ENCODE measurements around the gene ATP6V1F.

Gene ATP6V1F

GRCh38 chr7:128849156-128849515 is 13.5 kb upstream of the ATP6V1F start:
- no peak for DNase-seq

DNA sequence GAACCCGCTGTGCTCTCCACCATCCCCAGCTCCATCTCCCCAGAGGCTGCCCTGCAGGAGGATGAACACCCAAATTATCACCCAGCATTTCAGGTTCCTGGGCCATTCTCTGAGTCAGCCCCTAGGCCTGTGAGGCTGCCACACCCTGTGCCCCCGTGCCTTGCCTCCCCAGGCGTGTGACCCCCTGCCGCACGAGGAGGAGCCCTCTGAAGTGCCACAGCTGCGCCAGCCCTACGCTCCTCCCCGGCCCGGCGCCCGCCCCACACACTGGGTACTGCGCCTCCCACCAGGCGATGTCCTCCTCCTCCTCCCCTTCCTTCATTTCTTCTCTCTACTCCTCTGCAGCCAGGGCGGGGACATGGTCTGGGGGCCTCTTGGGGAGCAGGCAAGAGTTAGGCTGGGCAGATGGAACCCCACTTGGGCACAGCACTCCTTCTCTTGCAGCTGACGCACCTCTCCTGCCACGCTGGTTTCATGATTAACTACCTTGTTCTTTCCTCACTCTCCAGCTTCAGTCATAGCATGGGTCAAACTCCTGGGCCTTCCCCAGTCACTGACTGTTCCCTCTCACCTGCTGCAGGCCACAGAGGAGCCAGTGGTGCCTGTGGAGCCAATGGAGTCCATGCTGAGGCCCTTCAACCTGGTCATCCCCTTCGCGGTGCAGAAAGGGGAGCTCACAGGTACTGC is 12.7 kb upstream of the ATP6V1F start:
- DNase-seq, result no peak

- DNase-seq, result no peak
Observed at GRCh38 chr7:128852537-128853254, 10.0 kb upstream of the ATP6V1F start.

DNA sequence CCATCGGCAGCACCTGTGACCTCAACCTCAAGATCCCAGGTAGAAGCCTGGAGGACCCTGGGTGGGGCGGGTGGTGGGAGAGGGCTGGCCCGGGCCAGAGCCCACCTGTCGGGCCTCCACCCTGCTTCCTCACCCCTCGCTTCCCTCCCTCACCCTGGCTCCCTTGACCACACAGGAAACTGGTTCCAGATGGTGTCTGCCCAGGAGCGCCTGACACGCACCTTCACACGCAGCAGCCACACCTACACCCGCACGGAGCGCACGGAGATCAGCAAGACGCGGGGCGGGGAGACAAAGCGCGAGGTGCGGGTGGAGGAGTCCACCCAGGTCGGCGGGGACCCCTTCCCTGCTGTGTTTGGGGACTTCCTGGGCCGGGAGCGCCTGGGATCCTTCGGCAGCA is 8.9 kb upstream of the ATP6V1F start:
- no peak for DNase-seq

DNA sequence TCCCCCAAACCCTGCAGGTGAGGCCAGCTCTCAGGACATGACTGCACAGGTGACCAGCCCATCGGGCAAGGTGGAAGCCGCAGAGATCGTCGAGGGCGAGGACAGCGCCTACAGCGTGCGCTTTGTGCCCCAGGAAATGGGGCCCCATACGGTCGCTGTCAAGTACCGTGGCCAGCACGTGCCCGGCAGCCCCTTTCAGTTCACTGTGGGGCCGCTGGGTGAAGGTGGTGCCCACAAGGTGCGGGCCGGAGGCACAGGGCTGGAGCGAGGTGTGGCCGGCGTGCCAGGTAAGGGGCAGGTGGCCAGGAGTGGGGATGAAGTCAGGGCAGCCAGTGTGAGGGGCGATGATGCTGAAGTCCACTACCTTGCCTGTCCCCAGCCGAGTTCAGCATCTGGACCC is 8.3 kb upstream of the ATP6V1F start:
- DNase-seq, result no peak

DNA sequence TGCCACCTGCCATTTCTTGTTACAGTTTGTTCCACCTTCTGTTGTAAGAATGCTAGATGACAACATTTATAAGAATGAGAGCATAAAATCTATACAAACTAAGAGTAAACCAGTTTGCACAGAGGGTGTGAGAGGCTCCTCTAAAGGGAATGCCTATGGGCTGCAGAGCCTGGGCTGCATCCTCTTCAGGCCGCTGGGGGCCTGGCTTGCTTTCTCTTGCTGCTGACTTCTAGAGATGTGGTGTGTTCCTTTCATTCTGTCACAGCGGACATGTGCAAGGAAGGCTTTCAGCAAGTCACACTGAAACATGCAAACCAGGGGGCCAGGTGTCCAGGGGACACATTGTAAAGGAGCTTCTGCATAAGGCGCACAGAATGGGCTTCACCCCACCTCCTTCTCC is 7.1 kb upstream of the ATP6V1F start:
- no peak for DNase-seq

GRCh38 chr7:128856001-128856718 is 6.5 kb upstream of the ATP6V1F start:
- no peak for DNase-seq

- no peak for DNase-seq
Observed at GRCh38 chr7:128858380-128859231, 4.0 kb upstream of the ATP6V1F start.

GRCh38 chr7:128859232-128860157 is 3.2 kb upstream of the ATP6V1F start:
- DNase-seq, result no peak

DNA sequence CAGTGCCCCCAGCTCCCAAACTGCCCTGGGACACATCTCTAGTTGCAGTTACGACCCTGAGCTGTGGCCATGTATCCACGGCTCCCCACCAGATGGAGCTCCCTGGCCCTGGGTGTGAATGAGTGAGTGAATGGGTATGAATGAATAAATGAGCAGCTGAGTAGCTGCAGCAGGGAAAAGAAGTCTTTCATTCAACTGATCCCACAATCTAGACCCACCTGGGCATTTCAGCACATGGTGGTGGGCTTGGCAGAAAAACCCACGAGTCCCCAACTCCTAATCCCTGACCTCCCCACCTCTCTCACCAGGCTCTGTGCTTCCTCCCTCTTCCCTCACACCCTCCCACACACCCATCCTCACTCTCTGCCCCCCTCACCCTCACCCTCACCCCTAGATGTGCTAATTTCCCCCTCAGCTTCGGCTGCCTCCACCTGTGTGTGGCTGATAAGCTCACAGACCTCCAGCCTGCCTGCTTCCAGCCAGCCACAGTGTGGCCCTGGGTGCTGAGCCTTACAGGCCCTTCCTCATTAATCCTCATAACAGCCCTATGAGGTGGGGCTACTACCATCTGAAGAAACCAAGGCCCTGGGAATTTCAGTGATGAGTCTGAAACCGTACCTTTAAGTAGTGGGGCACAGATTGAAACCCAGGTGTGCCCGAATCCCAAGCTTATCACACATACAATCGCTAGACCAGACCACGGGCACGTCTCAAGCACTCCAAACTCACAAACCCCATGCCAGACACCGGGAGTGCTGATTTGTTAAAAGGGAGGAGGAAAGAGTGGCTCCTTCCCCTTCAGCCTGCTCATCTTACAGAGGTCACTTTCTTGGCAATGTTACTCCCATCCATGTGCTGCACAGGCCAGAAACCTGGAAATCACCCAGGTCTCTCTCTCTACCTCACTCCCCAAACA is 2.2 kb upstream of the ATP6V1F start:
- DNase-seq, result peak; percentile 17

- no peak for DNase-seq
Observed at GRCh38 chr7:128861957-128862570, 592 bp upstream of the ATP6V1F start.

- peak; percentile 85 for DNase-seq
Observed at GRCh38 chr7:128863433-128863989, 855 bp downstream of the ATP6V1F start.

GRCh38 chr7:128865303-128865702 is 2.6 kb downstream of the ATP6V1F start:
- no peak for DNase-seq

DNA sequence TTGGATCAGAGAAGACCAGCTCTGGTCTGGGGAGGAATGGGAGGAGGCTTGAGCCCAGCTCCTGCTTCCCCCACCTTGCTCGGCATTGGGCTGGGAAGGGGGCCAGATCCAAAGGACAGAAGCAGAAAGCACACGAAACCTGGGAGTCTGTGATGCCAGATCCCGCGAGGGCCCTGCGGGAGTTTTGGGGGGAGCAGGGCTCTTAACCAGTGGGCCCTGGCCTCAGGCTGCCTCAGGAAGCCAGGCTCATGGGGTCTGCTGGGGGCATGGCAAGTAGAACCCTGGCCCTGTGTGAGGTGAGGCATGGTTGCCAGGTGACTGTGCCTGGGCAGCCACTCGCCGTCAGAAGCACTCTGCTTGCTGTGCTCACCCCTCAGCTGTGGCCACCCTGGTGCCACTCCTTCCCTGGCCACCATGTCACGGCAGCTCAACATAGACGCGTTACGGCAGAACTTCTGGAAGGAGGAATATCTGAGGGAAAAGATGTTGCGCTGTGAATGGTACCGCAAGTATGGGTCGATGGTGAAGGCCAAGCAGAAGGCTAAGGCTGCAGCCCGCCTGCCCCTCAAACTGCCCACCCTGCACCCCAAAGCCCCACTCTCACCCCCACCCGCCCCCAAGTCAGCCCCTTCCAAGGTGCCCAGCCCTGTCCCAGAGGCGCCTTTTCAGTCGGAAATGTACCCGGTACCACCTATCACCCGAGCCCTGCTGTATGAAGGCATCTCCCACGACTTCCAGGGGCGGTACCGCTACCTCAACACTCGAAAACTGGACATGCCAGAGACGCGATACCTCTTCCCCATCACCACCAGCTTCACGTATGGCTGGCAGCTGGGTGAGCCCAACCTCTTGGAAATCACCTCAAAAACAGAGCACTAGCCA is 3.6 kb downstream of the ATP6V1F start:
- no peak for DNase-seq

- DNase-seq, result no peak
Observed at GRCh38 chr7:128867241-128867640, 4.6 kb downstream of the ATP6V1F start.

DNA sequence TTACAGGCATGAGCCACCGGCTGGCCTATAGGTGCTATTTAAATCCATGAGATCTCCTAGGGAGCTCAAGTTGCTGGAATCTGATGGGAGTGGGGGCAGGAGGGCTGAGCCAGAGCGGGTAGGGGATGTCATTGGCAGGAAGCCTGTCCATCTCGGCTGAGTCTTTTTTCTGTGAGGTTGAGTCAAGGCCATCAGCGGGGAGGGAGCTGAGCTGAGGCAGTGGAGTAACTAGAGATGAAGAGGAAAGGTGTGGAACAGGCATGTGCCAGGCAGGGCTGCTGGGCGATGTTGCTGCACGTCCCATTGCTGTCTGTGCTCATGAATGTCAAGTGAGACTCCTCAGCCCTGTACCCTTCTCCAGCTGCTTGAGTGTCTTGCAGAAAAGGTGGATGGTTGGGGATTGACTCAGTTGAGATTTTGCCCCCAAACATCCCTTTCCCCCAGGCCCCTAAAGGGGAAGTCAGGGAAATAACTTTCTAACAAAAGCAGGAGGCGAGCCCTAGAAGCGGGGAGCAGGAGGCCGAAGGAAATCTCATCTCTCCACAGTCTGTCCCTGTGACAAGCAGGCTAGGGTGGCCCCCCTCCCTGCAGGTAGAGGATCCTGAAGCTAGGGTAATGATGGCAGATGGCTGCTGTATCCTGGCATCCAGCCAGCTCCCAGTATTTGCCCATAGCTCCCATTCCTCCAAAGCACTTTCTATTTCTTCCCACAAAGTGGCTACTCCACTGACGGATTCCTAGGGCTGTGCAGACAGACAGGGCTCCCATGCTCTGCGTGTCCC is 5.4 kb downstream of the ATP6V1F start:
- peak; percentile 94 for DNase-seq

GRCh38 chr7:128868624-128869137 is 6.0 kb downstream of the ATP6V1F start:
- no peak for DNase-seq
